MM.1S (cell line): ENCODE results near the gene PPM1E.

Experiments
- CTCF ChIP-seq: fragments of 300-600 bp; sonication (generic); IDR thresholded peaks from 2 replicates; pipeline ENCODE4 v1.5.1; 2016; ENCODE audit warnings: antibody characterized with exemption, low read length, mixed read lengths
- EZH2 ChIP-seq: fragments of 300-600 bp; sonication (generic); optimal IDR thresholded peaks from 2 replicates; pipeline ENCODE3; 2017; ENCODE audit warnings: low read depth, mild to moderate bottlenecking, antibody characterized with exemption, low read length, mixed read lengths

GRCh38 chr17:58969156-58969555 lies 213.5 kb downstream of the PPM1E start:
- no peak for TF ChIP-seq CTCF
- no peak for TF ChIP-seq EZH2
